HG02973 (cell line): ENCODE data around the gene PPY.
"Not testable (repeated sequence)": the region's sequence is repeated elsewhere in the genome, so short reads cannot be mapped to it uniquely, and the experiment has no call there.

Experiments used
- ATAC-seq: cut with Tn5 transposase; IDR thresholded peaks from one replicate; pipeline ENCODE4 v1.9.1; 2021; ENCODE audit warnings: moderate library complexity; ENCODE audit not compliant: unreplicated experiment

The PPY gene

DNA sequence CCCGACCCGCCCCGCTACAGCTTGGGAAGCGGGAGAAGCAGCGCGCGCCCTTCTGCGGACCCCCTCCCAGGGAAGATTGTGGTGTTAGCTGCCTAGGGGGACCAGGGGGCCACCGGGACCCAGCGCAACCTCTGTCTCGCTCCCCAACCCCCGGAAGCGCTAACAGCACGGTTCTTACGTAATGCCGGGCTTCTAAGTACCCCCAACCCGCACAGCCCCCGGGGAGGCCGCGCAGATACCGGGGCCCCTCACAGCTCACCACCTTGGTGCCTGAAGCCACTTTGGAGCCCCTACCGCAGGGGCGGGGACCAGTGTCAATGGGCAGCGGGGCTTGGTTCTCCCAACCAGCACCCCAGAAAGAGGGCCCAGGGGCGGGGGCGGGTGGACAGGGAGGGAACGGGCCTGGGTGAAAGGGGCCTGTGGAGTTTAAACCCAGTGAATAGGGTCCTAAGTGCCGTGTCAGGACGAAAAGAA, 35.3 kb downstream of the PPY start:
- no peak for ATAC-seq

DNA sequence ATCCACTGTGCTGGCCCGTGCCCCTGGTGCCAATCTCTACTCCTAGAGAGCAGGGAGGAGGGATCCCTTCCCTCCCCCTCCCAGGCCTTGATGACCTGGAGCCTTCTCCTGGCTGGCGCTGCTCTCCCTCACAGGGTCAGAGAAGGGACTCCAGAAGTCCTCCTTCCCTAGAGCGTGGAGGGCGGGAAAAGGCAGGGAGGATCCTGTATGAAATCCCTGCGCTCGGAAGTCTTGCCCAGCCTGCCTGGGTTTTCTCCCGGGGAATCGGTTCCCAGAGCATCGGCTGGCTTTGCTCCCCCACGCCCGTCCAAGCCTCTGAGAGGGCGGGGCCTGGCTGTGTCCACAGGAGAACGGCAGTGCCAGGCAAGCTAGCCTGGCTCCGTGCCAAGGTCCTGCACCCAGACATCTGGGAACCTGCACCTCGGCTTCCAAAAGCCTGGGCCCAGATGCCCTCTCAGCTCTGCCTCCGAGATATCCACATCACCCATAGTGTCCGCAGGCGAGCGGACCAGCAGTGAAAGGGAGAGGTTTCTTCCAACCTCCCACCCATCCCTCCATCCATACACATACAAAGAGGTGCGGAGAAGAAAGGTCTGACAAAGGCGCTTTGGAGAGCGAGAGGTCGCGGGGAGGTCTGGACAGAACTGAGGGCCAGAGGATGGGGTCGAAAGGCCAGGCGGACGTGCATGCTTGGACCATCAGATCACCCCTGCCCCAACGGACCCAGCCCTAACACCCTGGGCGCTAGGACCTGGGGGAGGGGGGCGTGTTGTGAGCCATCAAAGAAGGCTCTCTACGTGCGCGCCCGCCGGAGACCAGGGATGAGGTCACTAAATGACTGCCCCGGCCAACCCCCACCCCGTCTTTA, 36.1 kb downstream of the PPY start:
- no peak for ATAC-seq

DNA sequence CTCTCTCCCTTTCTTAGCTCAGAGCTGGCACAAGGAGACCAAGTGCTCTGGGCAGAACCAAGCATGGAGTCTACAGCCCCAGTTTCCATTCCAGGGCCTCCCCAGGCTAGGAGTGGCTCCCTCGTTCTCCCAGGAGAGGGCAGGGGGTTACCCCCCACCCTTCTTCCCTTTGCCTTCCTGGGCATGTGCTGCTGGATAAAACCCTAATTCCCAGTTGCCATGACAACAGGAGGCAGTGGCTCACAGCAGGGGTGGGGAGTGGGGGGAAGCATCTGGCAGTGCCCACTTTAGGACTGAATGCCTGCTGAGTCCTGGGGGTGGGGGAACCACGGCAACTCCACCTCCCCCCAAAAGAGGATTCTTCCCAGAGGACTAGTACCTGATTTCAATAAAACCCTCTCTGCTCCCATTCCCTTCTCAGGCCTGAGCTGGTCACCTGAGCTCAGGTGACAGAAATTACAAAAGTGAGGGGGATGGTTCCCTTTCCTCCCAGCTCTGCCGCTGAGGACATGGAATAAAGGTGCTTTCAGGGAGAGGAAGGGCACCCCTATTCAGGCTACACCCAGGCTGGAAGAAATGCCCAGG, 36.8 kb downstream of the PPY start:
- no peak for ATAC-seq

DNA sequence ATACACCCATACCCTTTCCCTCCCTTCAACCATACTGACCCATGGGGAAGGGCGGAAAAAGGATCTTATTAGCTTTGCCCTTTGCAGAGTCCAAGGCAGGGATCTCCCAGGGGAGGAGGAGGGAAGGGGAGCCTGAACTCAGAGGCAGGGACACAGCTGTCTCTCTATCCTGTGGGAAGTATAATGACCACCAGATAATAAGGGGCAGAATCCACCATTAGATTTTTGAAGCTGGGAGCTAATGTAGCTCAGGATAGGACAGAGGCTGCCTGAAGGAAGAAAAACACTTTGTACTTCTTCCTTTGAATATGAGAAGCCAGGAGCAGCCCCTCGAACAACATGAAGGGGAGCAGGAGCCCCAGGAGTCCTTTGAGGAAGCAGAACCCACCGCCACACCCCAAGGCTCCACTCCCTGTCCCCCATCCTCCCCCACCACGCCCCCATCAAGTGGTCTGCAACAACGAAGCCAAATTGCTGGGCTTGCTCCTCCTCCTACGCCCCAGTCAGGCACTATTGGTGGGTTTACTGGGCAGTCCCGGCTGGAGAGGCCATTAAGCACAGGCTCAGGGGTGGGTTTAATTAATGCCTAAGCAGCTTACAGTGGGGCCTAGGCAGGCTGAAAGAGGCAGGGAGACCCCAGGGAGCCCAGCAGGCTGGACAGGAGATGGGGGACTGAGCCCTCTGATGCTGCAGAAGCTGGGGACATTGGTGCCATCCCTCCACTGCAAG, 40.3 kb downstream of the PPY start:
- ATAC-seq: no peak

DNA sequence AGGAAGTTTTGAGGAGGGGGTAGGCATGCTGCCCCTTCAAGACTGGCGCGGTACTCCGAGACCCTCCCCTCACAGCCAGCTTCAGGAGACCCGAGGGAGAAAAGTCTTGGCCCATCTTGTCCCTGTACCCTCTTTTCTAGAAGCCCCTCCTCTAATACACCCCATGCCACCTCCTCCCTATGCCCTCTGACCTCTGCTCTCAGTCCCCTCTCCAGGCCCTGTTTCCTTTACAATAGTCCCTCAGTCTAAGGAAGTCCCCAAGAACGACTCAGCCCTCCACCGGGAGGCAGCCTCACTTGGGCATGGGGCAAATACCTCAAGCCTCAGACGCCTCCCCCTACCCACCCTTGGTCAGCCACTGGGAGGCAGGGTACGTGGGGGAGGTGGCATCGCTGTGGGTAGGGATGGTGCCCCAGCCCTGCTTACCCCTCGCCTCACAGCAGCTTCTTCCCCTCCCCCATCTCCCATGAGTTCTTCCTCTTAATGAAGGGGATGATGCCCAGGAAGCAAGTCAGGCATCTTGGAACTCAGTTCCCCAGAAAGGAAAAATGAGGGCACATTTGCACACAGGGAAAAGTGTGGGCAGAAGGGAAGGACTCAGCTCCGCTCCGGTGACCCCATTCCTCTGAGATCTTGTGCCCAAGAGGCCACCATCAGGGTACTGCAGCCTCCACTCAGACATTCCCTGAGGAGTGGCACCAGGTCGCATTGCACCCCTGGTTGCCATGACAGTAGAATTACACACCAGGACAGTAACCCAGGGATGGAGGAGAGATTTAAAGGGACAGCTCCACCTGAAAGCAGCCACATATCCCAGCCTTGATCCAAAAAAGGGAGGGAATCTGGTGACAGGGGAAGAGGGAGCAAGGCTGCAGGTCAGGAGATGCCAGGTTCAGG, 41.2 kb downstream of the PPY start:
- ATAC-seq: no peak

DNA sequence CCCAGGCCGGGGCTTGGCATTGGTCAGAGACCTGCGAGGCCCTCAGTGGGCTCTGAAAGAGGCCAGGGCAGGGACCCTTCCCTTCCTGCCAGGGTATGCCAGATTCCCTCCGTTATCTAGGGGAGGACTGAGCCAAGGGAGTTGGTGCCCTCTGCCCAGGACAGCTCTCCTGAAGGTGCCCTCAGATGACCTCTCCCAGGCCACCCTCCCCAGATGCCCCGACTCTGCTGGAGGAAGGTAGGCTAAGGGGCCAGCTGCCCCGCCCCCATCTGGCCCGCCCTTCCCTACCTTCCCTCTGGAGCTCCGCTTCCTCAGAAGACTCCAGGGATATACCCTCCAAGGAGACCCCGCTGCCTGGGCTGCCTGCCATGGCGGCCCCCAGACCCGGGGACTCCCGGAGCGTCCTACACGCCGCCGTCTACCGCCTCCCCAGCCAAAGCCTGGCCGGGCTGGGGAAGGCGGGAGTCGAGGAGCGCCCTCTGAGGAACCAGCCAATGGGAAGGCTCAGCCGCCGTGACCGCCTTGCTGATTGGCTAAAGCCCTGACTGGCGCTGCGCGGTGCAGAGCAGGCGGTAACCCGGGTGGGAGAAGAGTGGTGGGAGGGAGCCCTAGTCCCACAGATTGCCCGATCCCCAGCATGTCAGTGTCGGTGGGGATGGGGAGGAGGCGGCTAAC, 42.0 kb downstream of the PPY start:
- no peak for ATAC-seq

DNA sequence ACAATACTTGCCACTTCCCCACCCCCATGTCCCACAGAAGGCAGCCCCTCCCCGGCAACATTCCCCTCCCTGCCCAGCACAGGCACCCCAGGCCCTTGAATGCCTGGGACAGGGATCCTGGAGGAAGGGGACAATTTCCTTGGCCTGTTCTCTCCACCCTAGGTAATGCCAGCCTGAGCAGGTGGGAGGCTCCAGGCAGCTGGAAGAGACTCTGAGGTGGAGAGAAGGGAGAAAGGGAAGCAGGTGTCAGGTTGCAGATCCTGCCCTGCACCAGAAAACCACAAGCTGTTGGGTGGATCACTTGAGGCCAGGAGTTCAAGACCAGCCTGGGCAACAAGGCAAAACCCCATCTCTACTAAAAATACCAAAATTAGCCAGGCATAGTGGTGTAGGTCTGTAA, 43.8 kb downstream of the PPY start:
- no peak for ATAC-seq

DNA sequence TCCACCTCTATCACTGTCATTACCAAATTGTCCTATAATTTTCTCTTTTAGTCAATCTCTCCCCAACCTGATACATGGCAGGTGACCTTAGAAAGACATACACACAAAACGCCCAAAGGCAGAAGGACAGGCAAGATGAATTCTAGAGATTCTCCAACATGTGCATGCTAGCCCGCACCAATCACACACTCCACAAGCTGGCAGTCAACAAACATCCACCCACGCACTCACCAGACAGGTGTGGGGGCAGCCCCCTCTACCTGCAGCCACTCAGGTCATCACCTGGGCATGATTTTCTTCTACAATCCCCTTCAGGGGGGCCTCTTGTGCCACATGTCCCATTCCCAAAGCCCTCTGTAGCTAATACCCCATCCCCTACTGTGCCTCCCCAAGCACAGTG, 44.4 kb downstream of the PPY start:
- ATAC-seq: no peak

DNA sequence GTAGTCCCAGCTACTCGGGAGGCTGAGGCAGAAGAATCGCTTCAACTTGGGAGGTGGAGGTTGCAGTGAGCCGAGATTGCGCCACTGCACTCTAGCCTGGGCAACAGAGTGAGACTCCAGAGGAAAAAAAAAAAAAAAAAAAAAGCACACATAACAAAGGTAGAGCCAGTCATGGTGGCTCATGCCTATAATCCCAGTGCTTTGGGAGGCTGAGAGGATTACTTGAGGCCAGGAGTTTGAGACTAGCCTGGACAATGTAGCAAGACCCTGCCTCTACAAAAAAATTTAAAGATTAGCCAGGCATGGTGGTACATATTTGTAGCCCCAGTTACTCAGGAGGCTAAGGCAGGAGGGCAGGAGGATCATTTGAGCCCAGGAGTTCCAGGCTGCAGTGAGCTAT, 47.8 kb downstream of the PPY start:
- ATAC-seq: not testable (repeated sequence)

DNA sequence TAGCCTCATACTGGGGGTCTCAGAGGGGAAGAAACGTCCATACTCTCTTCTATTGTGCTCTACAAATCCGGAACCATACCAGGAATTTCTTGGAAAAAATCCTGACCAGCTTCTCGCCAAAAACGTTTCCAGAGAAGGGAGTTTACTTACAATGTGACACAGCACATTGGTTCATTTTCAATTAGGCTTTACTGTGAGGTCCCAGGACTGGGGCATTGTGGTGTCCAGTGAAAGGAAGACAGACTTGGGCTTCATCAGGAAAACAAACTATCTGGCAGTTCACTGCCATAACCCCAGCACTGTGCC, 49.7 kb downstream of the PPY start:
- no peak for ATAC-seq

DNA sequence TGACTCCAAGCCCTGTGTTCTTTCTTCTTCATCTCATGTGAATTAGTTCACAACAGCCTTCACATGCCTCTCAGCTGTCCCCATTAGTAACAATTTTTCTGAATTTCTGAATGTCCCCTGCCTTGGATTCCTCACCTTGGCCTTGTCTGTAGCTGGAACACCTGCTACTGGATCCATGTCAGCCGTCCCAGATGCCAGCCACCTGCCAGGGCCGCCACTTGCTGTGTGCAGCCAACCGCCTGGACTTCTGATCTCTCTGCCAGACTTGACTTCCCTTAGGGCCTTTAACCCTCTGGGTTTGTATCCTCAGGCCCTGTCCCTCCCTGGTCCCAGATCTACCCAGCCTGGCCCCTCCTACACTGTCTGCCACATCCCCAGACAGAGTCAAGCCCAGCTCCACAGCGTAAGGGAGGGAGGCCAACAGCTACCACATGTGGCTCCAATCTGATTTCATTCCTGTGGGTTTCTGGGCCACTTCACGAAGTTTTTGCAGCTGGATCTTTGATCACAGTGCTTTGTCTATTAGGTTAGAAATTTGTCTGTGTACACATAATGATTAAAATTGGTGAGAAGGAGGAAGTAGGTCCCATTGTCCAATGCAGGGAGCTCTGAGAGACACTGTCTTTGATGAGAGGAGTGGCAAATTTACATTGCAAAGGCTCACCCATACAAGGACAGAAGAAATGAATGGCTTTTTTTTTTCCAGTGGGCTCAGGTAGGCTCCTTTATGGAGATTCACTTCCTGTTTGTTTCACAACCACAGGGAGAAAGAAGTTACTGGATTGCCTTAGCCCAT, 50.2 kb downstream of the PPY start:
- ATAC-seq: no peak
